GM19351 (cell line): ENCODE results near the gene IFNG-AS1.

ENCODE experiments used
- ATAC-seq: cut with Tn5 transposase; IDR thresholded peaks from one replicate; pipeline ENCODE4 v1.9.1; 2021; ENCODE audit warnings: mild to moderate bottlenecking, moderate library complexity; ENCODE audit not compliant: unreplicated experiment

IFNG-AS1 gene

DNA sequence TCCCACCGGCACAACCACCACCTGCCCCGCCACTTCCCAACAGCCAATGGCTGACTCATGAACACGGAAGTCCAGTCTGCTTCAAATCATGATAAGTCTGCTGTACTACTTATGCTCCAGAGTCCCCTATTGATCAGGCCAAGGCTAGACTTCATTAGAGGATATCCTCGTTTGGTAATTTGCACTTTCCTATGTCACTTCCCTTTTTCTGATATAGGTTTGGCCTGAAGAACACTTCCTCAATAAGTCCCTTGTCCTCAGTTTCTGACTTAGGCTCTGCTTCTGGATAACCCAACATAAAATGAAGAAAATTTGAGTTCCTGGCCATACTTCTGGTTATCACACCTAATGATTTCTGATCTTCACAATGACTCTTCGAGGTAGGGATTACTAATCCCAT lies 45.3 kb downstream of the IFNG-AS1 start:
- no peak for ATAC-seq

DNA sequence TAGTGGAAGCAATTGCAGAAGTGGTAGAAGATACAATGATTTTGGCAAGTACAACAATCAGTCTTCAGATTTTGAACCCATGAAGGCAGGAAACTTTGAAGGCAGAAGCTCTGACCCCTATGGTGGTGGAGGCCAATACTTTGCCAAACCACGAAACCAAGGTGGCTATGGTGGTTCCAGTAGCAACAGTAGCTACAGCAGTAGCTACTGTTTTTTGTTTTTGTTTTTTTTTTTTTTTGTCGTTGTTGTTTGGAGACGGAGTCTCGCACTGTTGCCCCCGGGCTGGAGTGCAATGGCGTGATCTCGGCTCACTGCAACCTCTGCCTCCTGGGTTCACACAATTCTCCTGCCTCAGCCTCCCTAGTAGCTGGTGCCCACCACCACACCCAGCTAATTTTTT lies 47.4 kb downstream of the IFNG-AS1 start:
- no peak for ATAC-seq

DNA sequence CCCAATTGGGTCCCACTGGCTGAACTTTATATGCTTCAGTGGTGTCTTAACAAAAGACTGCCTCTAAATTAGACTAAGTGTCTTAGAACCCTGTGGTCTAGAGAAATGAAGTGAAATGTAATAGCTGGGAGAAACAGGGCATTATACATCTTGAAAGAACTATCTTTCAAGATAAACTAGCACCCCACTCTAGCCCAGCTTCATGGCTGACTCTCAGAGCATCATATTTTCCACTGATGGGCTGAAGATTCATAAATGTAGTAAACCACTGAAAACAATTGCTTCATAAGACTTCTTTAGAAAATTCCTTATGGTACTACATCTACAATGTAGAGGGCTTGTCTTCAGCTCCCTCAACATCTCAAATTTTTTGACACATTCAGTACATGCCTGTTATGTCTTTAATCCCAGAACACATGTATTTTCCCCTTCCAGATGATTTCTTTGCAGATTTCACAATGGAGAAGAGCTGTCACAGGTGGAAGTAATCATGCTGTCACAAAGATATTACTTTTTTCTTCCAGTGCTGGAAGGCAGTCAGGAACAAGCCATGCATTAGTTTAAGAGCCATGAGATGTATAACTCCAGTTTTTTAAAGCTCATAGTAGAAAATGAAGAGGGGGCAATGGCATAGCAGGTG lies 48.5 kb downstream of the IFNG-AS1 start:
- ATAC-seq = no peak

DNA sequence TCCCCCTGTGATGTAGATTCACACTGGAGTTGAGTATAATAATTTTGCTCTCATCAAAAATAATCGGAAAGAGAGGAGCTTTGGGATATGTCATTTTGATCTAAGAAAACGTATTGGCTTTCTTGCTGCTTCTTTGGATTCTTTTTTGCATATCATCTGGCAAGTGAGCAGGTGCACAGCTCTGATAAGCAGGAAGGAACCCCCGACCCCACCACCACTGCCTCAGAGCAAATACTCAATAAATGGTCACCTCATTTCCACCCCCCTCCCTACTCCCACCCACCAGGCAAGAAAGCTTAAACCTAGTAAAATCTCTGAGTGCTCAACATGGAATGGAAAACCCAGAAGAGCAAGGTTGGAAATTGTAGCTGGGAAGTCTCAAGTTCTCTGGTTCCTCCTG lies 49.4 kb downstream of the IFNG-AS1 start:
- no peak for ATAC-seq

DNA sequence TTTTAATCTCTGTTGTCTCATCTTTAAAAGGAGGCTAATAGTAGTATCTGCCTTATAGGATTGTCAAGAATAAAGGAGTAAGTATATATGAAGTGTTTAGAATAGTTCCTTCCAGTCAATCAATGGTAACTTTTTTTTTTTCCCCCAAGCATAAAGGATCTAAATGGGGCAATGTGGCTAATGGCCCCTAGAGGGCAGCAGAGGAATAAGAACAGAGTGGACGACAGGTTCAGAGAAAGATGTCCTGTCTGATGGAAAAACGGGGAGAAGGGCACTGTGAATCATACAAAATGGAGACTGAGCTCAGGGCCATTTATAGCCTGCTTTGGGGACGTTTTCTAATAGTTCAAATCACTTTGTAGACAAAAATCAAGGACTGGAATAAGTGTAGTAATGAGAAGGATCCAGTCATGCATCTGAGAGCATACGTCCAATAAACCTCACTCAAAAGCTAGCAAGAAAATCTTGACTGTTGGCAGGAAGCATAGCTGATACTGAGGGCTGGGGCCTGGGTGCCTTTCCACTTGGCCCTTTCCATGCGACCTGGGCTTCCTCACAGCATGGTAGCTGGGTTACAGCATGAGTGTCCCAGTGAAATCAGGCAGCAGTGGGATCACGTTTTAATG lies 51.3 kb downstream of the IFNG-AS1 start:
- ATAC-seq = no peak

DNA sequence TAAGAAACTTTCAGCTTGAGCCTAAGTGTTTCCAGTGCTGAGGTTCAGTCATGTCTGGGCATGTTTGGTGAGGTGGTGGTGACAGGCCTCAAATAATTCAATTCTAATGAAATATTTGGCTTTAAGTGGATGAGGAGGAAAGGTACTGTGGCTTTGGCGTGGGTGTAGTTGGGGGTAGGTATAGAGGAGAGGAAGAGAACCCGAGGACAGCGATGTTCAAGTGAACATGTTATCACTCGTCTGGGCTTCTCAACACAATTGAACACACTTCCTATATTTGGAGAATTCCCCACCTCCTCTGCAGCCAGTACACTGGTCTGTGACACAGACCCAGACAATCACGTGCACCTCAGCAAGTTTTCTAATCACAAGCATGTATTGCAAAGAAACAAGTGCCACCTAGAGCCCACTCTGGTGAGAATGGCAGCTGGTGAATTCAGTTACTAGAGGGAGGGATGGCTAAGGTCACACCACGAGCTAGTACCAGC lies 53.0 kb downstream of the IFNG-AS1 start:
- peak; percentile 73 for ATAC-seq

DNA sequence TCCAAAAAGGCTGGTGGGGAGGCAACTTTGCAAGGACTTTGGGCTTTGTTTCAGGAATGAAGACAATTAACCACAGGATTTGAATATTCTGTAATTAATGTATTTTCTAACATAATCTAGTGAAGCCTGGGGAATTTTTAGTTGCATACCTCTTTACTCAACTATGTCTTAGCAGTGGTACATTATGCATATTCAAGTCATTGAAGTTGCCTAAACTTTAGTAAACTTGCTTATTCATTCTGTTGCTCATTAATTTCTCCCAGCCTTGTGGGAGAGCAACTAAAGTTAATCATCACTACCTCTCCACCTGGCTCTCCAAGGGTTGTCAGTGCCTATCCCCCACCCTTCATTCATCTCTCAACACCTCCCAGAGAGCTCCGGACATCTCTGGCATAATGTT lies 54.2 kb downstream of the IFNG-AS1 start:
- ATAC-seq = no peak

DNA sequence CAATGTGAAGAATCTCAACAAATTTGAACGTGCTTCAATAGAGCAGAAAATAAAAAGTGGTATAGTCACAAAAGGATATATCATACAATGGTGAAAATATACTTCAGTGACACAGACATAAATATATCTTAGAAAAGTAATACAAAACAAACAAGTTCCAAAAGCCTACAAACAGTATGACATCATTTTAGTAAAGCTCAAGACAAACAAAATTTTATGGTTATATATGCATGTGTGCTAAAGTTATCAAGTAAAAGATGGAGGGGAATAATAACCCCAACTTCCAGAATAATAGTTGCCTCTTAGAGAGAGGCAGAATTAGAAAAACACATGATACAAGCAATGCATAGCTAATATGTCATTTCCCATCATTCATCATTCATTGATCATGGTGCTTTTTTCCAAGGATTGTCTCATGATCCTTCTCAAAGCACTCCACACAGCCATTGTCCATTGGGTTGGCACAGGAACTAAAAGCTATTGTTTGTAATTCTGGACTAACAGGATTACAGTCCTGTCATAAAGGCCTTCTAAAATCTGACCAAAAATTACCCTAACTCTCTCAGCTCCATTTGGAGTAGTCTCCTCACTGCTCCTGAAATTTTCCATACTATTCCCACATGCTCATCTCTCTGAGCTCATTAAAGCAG lies 59.5 kb downstream of the IFNG-AS1 start:
- ATAC-seq = no peak

DNA sequence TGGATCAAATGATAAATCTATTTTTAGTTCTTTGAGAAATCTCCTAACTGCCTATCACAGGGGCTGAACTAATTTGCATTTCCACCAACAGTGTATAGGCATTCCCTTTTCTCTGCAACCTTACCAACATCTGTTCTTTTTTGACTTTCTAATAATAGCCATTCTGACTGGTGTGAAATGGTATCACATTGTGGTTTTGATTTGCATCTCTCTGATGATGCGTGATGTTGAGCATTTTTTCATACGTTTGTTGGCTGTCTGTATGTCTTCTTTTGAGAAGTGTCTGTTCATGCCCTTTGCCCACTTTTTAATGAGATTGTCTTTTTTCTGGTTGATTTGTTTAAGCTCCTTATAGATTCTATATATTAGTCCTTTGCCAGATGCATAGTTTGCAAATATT lies 67.1 kb downstream of the IFNG-AS1 start:
- ATAC-seq = no peak

DNA sequence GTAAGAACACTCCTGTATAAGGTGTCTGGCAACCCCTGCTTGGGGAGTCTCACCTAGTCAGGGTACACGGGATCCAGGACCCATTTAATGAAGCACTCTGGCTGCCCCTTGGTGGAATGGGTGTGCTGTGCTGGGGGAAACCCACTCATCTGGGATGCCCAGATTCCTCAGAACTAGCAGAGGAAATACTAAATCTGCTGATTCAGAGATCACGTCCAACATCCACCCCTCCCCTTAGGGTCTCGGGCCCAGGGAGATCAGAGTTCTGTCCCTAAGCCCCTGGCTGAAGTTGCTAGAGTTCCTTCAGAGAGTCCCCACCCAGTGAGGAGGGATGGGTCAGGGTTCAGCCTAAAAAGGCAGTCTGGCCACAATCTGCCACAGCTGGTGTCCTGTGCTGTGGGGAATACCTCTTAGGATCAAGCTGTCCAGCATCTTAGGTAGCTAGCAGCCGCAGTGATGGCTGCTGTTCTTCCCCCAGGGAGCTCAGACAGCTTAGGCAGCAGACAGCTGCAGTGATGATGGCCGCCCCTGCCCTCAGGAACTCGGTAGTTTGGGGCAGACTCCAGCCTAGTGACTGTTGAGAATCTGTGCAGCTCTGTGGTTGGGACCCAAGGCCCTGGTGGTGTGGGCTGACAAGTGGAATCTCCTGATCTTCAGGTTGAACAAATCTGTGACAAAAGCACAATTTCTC lies 74.8 kb downstream of the IFNG-AS1 start:
- no peak for ATAC-seq

DNA sequence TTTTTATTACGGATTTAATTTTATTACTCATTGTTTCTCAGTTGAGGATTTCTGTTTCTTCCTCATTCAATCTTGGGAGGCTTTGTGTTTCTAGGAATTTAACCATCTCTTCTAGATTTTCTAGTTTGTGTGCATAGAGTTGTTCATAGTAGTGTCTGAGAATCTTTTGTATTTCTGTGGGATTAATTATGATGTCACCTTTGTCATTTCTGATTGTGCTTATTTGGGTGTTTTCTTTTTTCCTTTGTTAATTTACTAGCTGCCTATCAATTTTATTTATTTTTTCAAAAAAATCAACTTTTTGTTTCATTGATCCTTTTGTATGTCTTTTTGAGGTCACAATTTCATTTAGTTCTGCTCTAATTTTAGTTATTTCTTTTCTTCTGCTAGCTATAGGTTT lies 75.9 kb downstream of the IFNG-AS1 start:
- ATAC-seq = no peak

DNA sequence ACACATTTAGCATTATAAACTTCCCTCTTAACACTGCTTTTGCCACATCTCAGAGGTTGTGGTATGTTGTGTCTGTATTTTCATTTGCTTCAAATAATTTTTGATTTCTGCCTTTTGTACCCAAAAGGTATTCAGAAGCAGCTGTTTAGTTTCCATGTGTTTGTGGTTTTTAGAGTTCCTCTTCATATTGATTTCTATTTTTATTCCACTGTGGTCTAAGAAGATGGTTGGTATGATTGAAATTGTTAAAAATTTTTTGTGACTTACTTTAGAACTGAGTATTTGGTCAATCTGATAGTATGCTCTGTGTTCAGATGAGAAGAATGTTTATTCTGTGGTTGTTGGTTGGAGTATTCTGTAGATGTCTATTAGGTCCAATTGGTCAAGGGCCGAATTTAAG lies 76.4 kb downstream of the IFNG-AS1 start:
- ATAC-seq = no peak

DNA sequence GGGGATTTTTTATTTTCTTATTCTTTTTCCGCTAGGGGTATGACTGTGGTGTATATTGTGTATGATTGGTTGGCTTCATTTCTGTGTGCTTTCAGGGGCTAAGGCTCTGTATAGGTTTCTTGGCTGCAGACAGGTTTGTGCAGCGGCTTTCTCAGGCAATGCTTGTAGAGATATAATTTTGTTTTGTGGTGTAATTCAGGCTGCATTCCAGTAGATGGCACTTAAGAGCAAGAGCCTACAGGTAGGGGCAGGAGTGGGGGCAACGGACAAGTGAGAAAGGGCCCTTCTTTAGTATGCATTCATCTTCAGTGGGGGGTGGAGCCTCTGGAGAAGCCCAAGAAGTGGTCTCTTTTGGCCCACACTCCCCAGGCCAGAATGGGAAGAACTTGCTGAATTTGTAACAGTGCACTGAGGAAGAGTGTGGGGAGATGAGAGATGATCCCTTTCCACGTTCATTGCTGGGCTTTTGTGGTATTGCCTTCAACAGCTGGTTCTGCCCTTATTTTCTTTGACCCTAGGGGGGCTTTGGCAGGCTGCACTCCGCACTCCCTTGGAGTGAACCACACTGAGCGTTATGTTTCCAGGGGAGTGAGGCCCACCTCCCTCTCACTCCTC lies 78.6 kb downstream of the IFNG-AS1 start:
- no peak for ATAC-seq

DNA sequence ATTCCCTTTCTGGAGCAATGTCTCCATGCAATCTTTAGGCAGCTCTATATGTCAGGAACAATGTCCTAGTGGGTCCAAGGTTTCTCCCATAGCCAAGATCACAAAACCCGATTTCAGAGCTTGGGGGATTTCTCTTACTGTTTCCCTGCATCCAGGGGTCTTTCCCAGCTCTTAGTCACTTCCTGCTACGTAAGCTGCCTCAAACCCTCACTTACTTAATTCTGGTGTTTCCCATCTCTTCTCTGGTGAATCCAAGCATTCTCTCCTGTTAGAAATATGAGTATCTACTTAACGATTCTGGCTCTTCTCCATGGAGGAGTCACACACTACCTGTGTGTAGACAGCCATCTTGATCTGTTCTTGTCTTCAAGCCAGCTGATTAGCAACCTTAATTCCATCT lies 80.0 kb downstream of the IFNG-AS1 start:
- no peak for ATAC-seq
